Osteoblast (primary cell): ENCODE data around the gene NDUFAF3. TPM values are rescaled to one million over a fixed set of nuclear protein-coding genes. Genes with fewer than 3 reads are reported as not detected.

Experiments used
- DNase-seq: peaks from one replicate; pipeline ENCODE4 v3.0.0; 2011; ENCODE audit warnings: low spot score, mixed read lengths; ENCODE audit not compliant: insufficient read length; ENCODE audit errors: missing footprints
- H2AFZ ChIP-seq: 2 replicates; pipeline ENCODE4 v1.6.0; 2011; ENCODE audit warnings: mild to moderate bottlenecking, low read length
- H3K27ac ChIP-seq: 2 replicates; pipeline ENCODE4 v1.5.1; 2011; ENCODE audit warnings: mild to moderate bottlenecking, low read depth, low read length, moderate library complexity
- H3K27me3 ChIP-seq: 2 replicates; pipeline ENCODE4 v1.6.0; 2012; ENCODE audit warnings: mild to moderate bottlenecking, control low read depth, inconsistent platforms, low read length, moderate library complexity; ENCODE audit not compliant: insufficient read depth
- H3K36me3 ChIP-seq: 2 replicates; pipeline ENCODE4 v1.5.1; 2011; ENCODE audit warnings: mild to moderate bottlenecking, low read length, control low read depth, moderate library complexity; ENCODE audit not compliant: insufficient read depth
- H3K4me1 ChIP-seq: 2 replicates; pipeline ENCODE4 v1.5.1; 2011; ENCODE audit warnings: mild to moderate bottlenecking, low read length, control low read depth, moderate library complexity; ENCODE audit not compliant: insufficient read depth
- H3K4me2 ChIP-seq: 2 replicates; pipeline ENCODE4 v1.6.0; 2011; ENCODE audit warnings: mild to moderate bottlenecking, low read length; ENCODE audit not compliant: insufficient read depth
- H3K4me3 ChIP-seq: fragments of 200-600 bp; sonication (generic); 3 replicates; pipeline ENCODE4 v1.5.1; 2012; ENCODE audit warnings: mild to moderate bottlenecking, low read length, inconsistent platforms; ENCODE audit not compliant: insufficient read depth
- H3K79me2 ChIP-seq: 2 replicates; pipeline ENCODE4 v1.6.0; 2012; ENCODE audit warnings: mild to moderate bottlenecking, low read length, control low read depth, inconsistent platforms; ENCODE audit not compliant: insufficient read depth
- H3K9me3 ChIP-seq: 2 replicates; pipeline ENCODE4 v1.5.1; 2011; ENCODE audit warnings: low read depth, low read length, control low read depth
- H4K20me1 ChIP-seq: 2 replicates; pipeline ENCODE4 v1.6.0; 2012; ENCODE audit warnings: mild to moderate bottlenecking, low read length, control low read depth; ENCODE audit not compliant: insufficient read depth
- CTCF ChIP-seq: IDR thresholded peaks from 2 replicates; pipeline ENCODE4 v1.5.1; 2011; ENCODE audit warnings: mild to moderate bottlenecking, low read depth, low read length, moderate library complexity; ENCODE audit errors: extremely low read depth
- total RNA-seq: library from RNA; depleted of rRNA; stranded (reverse); fragments of >200 nt; gene quantifications from 2 replicates; pipeline ENCODE4 v1.2.3, GENCODE V29; 2012

Gene NDUFAF3
- total RNA-seq, 1 donor: 43.4 TPM

DNA sequence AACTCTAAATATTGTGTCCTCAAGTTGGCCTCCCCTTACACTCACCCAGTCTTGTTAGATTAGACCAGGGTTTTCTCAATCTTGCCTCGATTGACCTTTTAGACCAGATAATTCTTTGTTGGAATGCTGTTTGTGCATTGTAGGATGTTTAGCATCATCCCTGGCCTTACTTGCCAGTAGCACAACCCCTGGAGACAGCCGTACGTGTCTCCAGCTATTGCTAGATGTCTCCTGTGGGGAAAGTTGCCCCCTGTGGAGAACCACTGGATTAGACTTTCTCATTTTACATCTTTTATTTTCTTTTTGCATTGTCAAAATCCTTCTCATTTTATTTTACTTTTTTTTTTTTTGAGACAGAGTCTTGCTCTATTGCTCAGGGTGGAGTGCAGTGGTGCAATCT, 12.5 kb upstream of the NDUFAF3 start:
- H2AFZ ChIP-seq: no peak overlapping the region
- peaks cover 17% of the 10 kb centered on the region for H3K36me3 ChIP-seq
- H4K20me1 ChIP-seq: peaks cover 45% of the 10 kb centered on the region
- DNase-seq: peak; percentile 36
- H3K9me3 ChIP-seq: no peaks in the 10 kb centered on the region
- H3K4me2 ChIP-seq: no peak overlapping the region
- no peaks in the 10 kb centered on the region for H3K27me3 ChIP-seq
- peaks cover 16% of the 10 kb centered on the region for H3K4me1 ChIP-seq
- H3K79me2 ChIP-seq: peaks cover 74% of the 10 kb centered on the region
- TF ChIP-seq CTCF: no peak
- H3K27ac ChIP-seq: no peak overlapping the region
- H3K4me3 ChIP-seq: no peak overlapping the region

DNA sequence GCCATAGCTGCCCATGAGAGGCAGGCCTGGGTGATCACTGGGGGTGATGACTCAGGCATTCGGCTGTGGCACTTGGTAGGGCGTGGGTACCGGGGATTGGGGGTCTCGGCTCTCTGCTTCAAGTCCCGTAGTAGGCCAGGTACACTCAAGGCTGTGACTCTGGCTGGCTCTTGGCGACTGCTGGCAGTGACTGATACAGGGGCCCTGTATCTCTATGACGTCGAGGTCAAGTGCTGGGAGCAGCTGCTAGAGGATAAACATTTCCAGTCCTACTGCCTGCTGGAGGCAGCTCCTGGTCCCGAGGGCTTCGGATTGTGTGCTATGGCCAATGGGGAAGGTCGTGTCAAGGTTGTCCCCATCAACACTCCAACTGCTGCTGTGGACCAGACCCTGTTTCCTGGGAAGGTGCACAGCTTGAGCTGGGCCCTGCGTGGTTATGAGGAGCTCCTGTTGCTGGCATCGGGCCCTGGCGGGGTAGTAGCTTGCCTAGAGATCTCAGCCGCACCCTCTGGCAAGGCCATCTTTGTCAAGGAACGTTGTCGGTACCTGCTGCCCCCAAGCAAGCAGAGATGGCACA, 9.4 kb upstream of the NDUFAF3 start:
- Histone ChIP-seq H3K27me3 (no peaks in the 10 kb centered on the region), H3K79me2 (peaks cover 73% of the 10 kb centered on the region), H4K20me1 (peaks cover 57% of the 10 kb centered on the region), H3K4me2 (no peak overlapping the region), H2AFZ (no peak overlapping the region), H3K27ac (no peak overlapping the region), H3K36me3 (peaks cover 38% of the 10 kb centered on the region), H3K9me3 (no peaks in the 10 kb centered on the region), H3K4me1 (peaks cover 8% of the 10 kb centered on the region), H3K4me3 (no peak overlapping the region)
- DNase-seq: peak; percentile 23
- TF ChIP-seq CTCF: no peak

DNA sequence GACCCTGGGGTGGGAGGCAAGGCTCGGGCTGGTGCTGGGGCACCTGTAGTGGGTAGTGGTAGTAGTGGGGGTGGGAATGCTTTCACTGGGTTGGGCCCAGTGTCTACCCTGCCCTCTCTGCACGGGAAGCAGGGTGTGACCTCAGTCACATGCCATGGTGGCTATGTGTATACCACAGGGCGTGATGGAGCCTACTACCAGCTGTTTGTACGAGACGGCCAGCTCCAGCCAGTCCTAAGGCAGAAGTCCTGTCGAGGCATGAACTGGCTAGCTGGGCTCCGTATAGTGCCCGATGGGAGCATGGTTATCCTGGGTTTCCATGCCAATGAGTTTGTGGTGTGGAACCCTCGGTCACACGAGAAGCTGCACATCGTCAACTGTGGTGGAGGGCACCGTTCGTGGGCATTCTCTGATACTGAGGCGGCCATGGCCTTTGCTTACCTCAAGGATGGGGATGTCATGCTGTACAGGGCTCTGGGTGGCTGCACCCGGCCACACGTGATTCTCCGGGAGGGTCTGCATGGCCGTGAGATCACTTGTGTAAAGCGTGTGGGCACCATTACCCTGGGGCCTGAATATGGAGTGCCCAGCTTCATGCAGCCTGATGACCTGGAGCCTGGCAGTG, 8.7 kb upstream of the NDUFAF3 start:
- H3K4me2 ChIP-seq: no peak overlapping the region
- no peak overlapping the region for H3K4me3 ChIP-seq
- no peaks in the 10 kb centered on the region for H3K9me3 ChIP-seq
- peaks cover 7% of the 10 kb centered on the region for H3K4me1 ChIP-seq
- peaks cover 52% of the 10 kb centered on the region for H4K20me1 ChIP-seq
- no peak for TF ChIP-seq CTCF
- no peak overlapping the region for H2AFZ ChIP-seq
- H3K79me2 ChIP-seq: peaks cover 71% of the 10 kb centered on the region
- peaks cover 38% of the 10 kb centered on the region for H3K36me3 ChIP-seq
- H3K27ac ChIP-seq: no peak overlapping the region
- H3K27me3 ChIP-seq: no peaks in the 10 kb centered on the region
- DNase-seq: peak; percentile 50

GRCh38 chr3:49013738-49014660, 7.9 kb upstream of the NDUFAF3 start:
- peak; percentile 71 for TF ChIP-seq CTCF
- Histone ChIP-seq H3K79me2 (peaks cover 68% of the 10 kb centered on the region), H3K4me2 (no peak overlapping the region), H2AFZ (no peak overlapping the region), H3K4me3 (no peak overlapping the region), H3K36me3 (peaks cover 38% of the 10 kb centered on the region), H3K27ac (no peak overlapping the region), H3K9me3 (no peaks in the 10 kb centered on the region), H3K4me1 (peaks cover 12% of the 10 kb centered on the region), H3K27me3 (no peaks in the 10 kb centered on the region), H4K20me1 (peaks cover 47% of the 10 kb centered on the region)
- peak; percentile 89 for DNase-seq
